ENCODE results near the gene SERPINH1. TPM values are rescaled to one million over a fixed set of nuclear protein-coding genes. Genes with fewer than 3 reads are reported as not detected.
A peak's percentile ranks its signal among the peaks of the same experiment; 100 is the strongest.

Gene SERPINH1
- total and polyA plus RNA-seq, 2 of the 13 experiments (the other 11 are each of a cell fraction or from before 2014, with no cell fraction given): 83.6 to 83.8 TPM

DNA sequence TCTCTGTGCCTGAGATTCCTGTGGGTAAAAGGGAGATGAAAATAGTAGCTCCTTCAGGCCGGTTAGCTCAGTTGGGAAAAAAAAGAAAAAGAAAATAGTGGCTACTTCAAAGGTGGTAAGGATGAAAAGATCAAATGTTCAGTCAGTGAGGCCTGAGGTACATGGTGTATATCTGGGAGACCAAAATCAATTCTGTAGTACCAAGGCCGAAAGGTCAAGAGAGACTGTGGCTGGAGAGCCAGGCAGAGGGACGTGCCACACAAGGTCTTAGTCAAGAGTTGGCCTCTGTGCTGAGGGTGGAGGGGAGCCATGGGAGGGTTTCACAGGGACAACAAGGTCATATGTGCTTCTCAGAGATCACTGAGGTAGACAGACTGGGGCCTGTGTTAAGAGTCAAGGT is 31.5 kb upstream of the SERPINH1 start (continued):
- 0 out of 2 replicates have a peak, but pooled peaks have one; percentile 12 for TF ChIP-seq HNF4G (IDR thresholded peaks at IDR 0.05; ENCODE audit: borderline replicate concordance, low read depth, low read length)
- TF ChIP-seq HNF4G (CRISPR knock-in tag; IDR thresholded peaks at IDR 0.05; ENCODE audit: borderline replicate concordance, low read depth): no peak
- TF ChIP-seq NR2F2 (IDR thresholded peaks at IDR 0.05; ENCODE audit: borderline replicate concordance, low read depth): 0 out of 2 replicates have a peak, but pooled peaks have one; percentile 16
- TF ChIP-seq, protein P1, sequence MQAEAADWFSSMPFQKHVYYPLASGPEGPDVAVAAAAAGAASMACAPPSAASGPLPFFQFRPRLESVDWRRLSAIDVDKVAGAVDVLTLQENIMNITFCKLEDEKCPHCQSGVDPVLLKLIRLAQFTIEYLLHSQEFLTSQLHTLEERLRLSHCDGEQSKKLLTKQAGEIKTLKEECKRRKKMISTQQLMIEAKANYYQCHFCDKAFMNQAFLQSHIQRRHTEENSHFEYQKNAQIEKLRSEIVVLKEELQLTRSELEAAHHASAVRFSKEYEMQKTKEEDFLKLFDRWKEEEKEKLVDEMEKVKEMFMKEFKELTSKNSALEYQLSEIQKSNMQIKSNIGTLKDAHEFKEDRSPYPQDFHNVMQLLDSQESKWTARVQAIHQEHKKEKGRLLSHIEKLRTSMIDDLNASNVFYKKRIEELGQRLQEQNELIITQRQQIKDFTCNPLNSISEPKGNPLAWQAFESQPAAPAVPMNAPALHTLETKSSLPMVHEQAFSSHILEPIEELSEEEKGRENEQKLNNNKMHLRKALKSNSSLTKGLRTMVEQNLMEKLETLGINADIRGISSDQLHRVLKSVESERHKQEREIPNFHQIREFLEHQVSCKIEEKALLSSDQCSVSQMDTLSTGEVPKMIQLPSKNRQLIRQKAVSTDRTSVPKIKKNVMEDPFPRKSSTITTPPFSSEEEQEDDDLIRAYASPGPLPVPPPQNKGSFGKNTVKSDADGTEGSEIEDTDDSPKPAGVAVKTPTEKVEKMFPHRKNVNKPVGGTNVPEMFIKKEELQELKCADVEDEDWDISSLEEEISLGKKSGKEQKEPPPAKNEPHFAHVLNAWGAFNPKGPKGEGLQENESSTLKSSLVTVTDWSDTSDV (CRISPR knock-in tag; IDR thresholded peaks at IDR 0.05): no peak
- TF ChIP-seq ZNF441 (CRISPR knock-in tag; IDR thresholded peaks at IDR 0.05; ENCODE audit: borderline replicate concordance): peak; percentile 63; the same call in 1 of the 2 replicates
- TF ChIP-seq HDAC2 (CRISPR knock-in tag; IDR thresholded peaks at IDR 0.05): peak; percentile 17; the same call in 1 of the 2 replicates

DNA sequence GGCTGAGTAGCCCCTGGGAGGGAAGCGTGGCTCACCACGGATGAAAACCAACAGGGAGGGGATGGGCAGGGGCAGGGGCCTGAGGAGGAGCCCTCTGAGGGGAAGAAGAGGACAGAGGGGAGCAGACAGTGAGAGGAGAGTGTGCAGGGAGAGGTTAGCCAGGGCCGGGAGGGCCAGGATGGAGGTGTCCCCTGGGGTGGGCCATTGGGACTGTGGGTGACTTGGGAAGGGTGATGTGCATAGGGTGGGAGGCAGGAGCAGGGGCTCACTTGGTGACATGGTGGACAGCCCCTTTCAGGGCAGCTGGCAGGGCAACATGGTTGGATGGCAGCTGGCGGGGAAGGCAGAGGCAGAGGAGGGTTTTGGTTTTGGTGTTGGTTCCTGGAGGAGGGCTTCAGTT is 30.7 kb upstream of the SERPINH1 start:
- no TSS peak for BruUV-seq (replicated peaks)
- no peaks in the 10 kb centered on the region for H3K9me3 ChIP-seq (ENCODE audit: low read length)
- peak overlapping the region; percentile 54; the same call in 1 of the 2 replicates for H3K4me2 ChIP-seq (ENCODE audit: low read depth, low read length)
- no peaks in the 10 kb centered on the region for H3K79me2 ChIP-seq (ENCODE audit: insufficient read depth, low read length)
- H3K4me1 ChIP-seq (ENCODE audit: insufficient read depth, low read length): peaks cover 66% of the 10 kb centered on the region
- 0 out of 5 replicates have a peak, but pooled peaks cover 0 to 8% of the 10 kb centered on the region in 2 experiments for H3K27me3 ChIP-seq (ENCODE audit: control insufficient read depth in 1 of 2, insufficient read depth in 2 of 2, low read length in 2 of 2)
- ChIA-PET CTCF (ENCODE audit: low intra/inter-chr PET ratio, low total read pairs) (interaction anchor here (0.7 to 3.0 kb wide), 4 partner anchors 35 to 143 kb away, joined by 3 to 51 read pairs (median 14); no protein-coding TSS in a partner anchor), POLR2A (interaction anchor here (1.0 to 1.5 kb wide), 3 partner anchors 13 to 31 kb away, joined by 3 to 4 read pairs (median 4); partner anchors contain the start of gene SERPINH1)
- FAIRE-seq (no peak), ATAC-seq (peak; percentile 10), DNase-seq (ENCODE audit: low spot score) (no peak)
- H4K20me1 ChIP-seq (ENCODE audit: insufficient read depth, low read length): peaks cover 2% of the 10 kb centered on the region; the same call in 1 of the 2 replicates
- WGBS (ENCODE audit: low lambda C conversion rate): 53% methylated on average over 4 of the region's 4 CpGs
- no peak overlapping the region for H2AFZ ChIP-seq (ENCODE audit: low read length)
- H3K4me3 ChIP-seq (replicated peaks in 1 of 3; ENCODE audit: insufficient read depth in 1 of 3, low read depth in 2 of 3, low read length in 3 of 3): no peak overlapping the region
- no peak overlapping the region for H3K9ac ChIP-seq (ENCODE audit: insufficient read depth, low read depth, low read length)
- intact Hi-C loops (cut with micrococcal nuclease; ENCODE audit: unreplicated experiment) (no loop called here), in situ Hi-C loops (cut with HindIII; ENCODE audit: extremely low pct_ligation_motif_present, low pct_unique_long_range_greater_than_20kb) (loop anchor here (5.0 kb wide), 3 partner anchors 34 to 144 kb away; no protein-coding TSS in a partner anchor)
- no peak overlapping the region for H3K27ac ChIP-seq (ENCODE audit: extremely low read length, insufficient read depth, low read length)
- TF ChIP-seq REPIN1 (CRISPR knock-in tag; IDR thresholded peaks at IDR 0.05; ENCODE audit: borderline replicate concordance, low read depth): no peak
- H3K36me3 ChIP-seq (replicated peaks in 1 of 2; ENCODE audit: control insufficient read depth in 1 of 2, insufficient read depth in 2 of 2, low read length in 2 of 2): no peaks in the 10 kb centered on the region

Data from HepG2 (cell line).